SK-N-SH treated with all-trans-retinoic acid at 6 μM for 48 hours (cell line): ENCODE results near the gene CCDC183.
A peak's percentile ranks its signal among the peaks of the same experiment; 100 is the strongest.
"Not testable (repeated sequence)": the region's sequence is repeated elsewhere in the genome, so short reads cannot be mapped to it uniquely, and the experiment has no call there.

Experiments used
- ATAC-seq: fragments of 200-7000 bp; cut with Tn5 transposase; 3 replicates; pipeline ENCODE4 v1.9.1; 2020; ENCODE audit warnings: mild to moderate bottlenecking, moderate library complexity
- ARNTL ChIP-seq: fragments of 450-650 bp; formaldehyde crosslinking; IDR thresholded peaks from 2 replicates; pipeline ENCODE4 v1.5.0; 2020; ENCODE audit warnings: low read depth, mild to moderate bottlenecking, moderate library complexity, borderline replicate concordance
- BACH2 ChIP-seq: fragments of 250-450 bp; sonication (Bioruptor Pico); IDR thresholded peaks from 2 replicates; pipeline ENCODE4 v1.9.0; 2021; ENCODE audit warnings: mild to moderate bottlenecking, borderline replicate concordance
- CSDC2 ChIP-seq: fragments of 250-450 bp; sonication (Bioruptor Pico); IDR thresholded peaks from 2 replicates; pipeline ENCODE4 v1.5.0; 2020; ENCODE audit warnings: mild to moderate bottlenecking, moderate library complexity
- ESRRG ChIP-seq: fragments of 250-450 bp; sonication (Bioruptor Pico); IDR thresholded peaks from 2 replicates; pipeline ENCODE4 v1.6.1; 2021; ENCODE audit warnings: mild to moderate bottlenecking
- GLIS3 ChIP-seq: fragments of 250-450 bp; sonication (Bioruptor Pico); IDR thresholded peaks from 2 replicates; pipeline ENCODE4 v1.5.0; 2020; ENCODE audit warnings: mild to moderate bottlenecking, moderate library complexity
- ISL1 ChIP-seq: fragments of 250-450 bp; sonication (Bioruptor Pico); IDR thresholded peaks from 2 replicates; pipeline ENCODE4 v2.1.2; 2022; ENCODE audit warnings: mild to moderate bottlenecking, moderate library complexity
- OSR1 ChIP-seq: fragments of 250-450 bp; sonication (Bioruptor Pico); IDR thresholded peaks from 2 replicates; pipeline ENCODE4 v1.8.0; 2022; ENCODE audit warnings: moderate library complexity, mild to moderate bottlenecking, inconsistent platforms
- RARB ChIP-seq: fragments of 250-450 bp; sonication (Bioruptor Pico); IDR thresholded peaks from 2 replicates; pipeline ENCODE4 v1.8.0; 2021; ENCODE audit warnings: mild to moderate bottlenecking, moderate library complexity
- SNAI2 ChIP-seq: fragments of 250-450 bp; sonication (Bioruptor Pico); IDR thresholded peaks from 2 replicates; pipeline ENCODE4 v1.5.0; 2020; ENCODE audit warnings: mild to moderate bottlenecking, moderate library complexity
- TCF4 ChIP-seq: fragments of 250-450 bp; sonication (Bioruptor Pico); IDR thresholded peaks from 2 replicates; pipeline ENCODE4 v1.8.0; 2021; ENCODE audit warnings: mild to moderate bottlenecking, moderate library complexity, borderline replicate concordance
- TOX ChIP-seq: fragments of 250-450 bp; sonication (Bioruptor Pico); IDR thresholded peaks from 2 replicates; pipeline ENCODE4 v1.8.0; 2021; ENCODE audit warnings: mild to moderate bottlenecking, moderate library complexity, borderline replicate concordance
- ZFP3 ChIP-seq: fragments of 250-450 bp; sonication (Bioruptor Pico); IDR thresholded peaks from 2 replicates; pipeline ENCODE4 v1.5.0; 2020; ENCODE audit warnings: mild to moderate bottlenecking, moderate library complexity
- ZFP30 ChIP-seq: fragments of 450-650 bp; formaldehyde crosslinking; IDR thresholded peaks from 2 replicates; pipeline ENCODE4 v1.5.0; 2022; ENCODE audit warnings: mild to moderate bottlenecking, moderate library complexity
- ZNF565 ChIP-seq: fragments of 450-650 bp; formaldehyde crosslinking; conservative IDR thresholded peaks from 2 replicates; pipeline ENCODE4 v1.5.0; 2020; ENCODE audit warnings: low read depth, mild to moderate bottlenecking, moderate library complexity
- ZNF70 ChIP-seq: fragments of 450-650 bp; formaldehyde crosslinking; IDR thresholded peaks from 2 replicates; pipeline ENCODE4 v1.5.0; 2020; ENCODE audit warnings: mild to moderate bottlenecking, moderate library complexity
- ZNF8 ChIP-seq: fragments of 450-650 bp; formaldehyde crosslinking; IDR thresholded peaks from 2 replicates; pipeline ENCODE4 v1.5.0; 2020; ENCODE audit warnings: mild to moderate bottlenecking, moderate library complexity
- TF ChIP-seq, protein P1 (sequence below): fragments of 250-450 bp; sonication (Bioruptor Pico); IDR thresholded peaks from 2 replicates; pipeline ENCODE4 v1.8.0; 2021; ENCODE audit warnings: low read depth, mild to moderate bottlenecking, moderate library complexity, borderline replicate concordance
- TF ChIP-seq, protein P2 (sequence below): fragments of 250-450 bp; sonication (Bioruptor Pico); IDR thresholded peaks from 2 replicates; pipeline ENCODE4 v1.5.1; 2020; ENCODE audit warnings: low read depth, mild to moderate bottlenecking, moderate library complexity
- TF ChIP-seq, protein P3 (sequence below): fragments of 250-450 bp; sonication (Bioruptor Pico); IDR thresholded peaks from 2 replicates; pipeline ENCODE4 v1.8.0; 2020; ENCODE audit warnings: mild to moderate bottlenecking, moderate library complexity, borderline replicate concordance
- TF ChIP-seq, protein P4 (sequence below): fragments of 250-450 bp; sonication (Bioruptor Pico); IDR thresholded peaks from 2 replicates; pipeline ENCODE4 v1.5.0; 2020; ENCODE audit warnings: mild to moderate bottlenecking, moderate library complexity

Gene CCDC183

DNA sequence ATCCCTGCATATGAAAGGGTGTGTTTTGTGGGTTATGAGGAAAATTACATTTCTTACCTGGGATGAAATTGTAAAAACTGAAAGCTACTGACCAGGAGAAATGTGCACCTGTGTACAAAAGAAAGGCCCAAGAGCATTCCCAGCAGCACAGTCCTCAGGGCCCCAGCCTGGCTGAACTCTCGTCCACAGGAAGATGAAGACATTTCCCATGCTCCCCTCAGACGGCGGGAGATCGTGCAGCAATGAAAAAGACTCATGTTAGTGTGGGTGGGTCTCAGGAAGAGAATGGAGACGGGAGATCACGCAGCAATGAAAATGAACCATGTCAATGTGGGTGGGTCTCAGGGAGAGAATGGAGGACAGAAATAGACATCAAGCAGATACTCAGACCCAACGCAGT, 19.2 kb upstream of the CCDC183 start (continued):
- no peak for TF ChIP-seq ZFP30
- TF ChIP-seq OSR1 (CRISPR knock-in tag), result no peak
- no peak for TF ChIP-seq SNAI2
- no peak for TF ChIP-seq ESRRG (CRISPR knock-in tag)
- TF ChIP-seq, all 23 proteins: peak for 0

DNA sequence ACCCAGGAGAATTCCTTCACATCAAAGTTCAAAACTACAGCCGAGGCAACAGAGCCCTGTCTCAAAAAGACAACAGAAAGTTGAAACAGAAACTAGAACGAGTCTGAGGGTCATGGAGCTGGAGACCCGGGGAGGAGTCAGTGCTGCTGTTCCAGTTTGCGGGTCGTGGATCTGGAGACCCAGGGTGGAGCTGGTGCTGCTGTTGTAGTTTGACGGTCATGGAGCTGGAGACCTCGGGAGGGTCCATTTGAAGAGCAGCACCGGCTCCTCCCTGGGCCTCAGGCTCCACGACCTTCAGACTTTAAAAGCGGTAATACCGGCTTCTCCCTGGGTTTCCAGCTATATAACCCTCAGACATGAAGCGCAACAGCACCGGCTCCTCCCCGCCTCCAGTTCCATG, 18.8 kb upstream of the CCDC183 start:
- TF ChIP-seq BACH2 (CRISPR knock-in tag) (no peak), GLIS3 (CRISPR knock-in tag) (no peak), ZFP30 (no peak), TCF4 (CRISPR knock-in tag) (no peak), ZFP3 (CRISPR knock-in tag) (no peak), ARNTL (CRISPR knock-in tag) (no peak)
- no peak for ATAC-seq

DNA sequence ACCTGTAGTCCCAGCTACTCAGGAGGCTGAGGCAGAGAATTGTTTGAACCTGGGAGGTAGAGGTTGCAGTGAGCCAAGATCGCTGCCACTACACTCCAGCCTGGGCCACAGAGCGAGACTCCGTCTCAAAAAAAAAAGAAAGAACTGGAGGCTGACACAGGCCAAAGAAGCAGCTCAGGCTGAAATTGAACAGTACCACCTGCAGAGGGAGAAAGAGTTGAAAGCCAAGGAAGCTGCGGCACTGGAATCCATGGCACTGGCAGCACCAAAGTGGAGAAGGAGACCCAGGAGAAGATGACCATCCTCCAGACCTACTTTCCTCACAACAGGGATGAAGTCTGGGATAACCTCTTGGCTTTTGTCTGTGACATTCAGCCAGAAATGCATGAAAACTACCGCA, 16.3 kb upstream of the CCDC183 start:
- ATAC-seq, result peak; percentile 76
- TF ChIP-seq ZNF70 (no peak), GLIS3 (CRISPR knock-in tag) (no peak), ARNTL (CRISPR knock-in tag) (no peak), ZFP3 (CRISPR knock-in tag) (no peak), BACH2 (CRISPR knock-in tag) (no peak), ZFP30 (no peak), CSDC2 (CRISPR knock-in tag) (no peak), TOX (no peak)
- TF ChIP-seq, protein P1, sequence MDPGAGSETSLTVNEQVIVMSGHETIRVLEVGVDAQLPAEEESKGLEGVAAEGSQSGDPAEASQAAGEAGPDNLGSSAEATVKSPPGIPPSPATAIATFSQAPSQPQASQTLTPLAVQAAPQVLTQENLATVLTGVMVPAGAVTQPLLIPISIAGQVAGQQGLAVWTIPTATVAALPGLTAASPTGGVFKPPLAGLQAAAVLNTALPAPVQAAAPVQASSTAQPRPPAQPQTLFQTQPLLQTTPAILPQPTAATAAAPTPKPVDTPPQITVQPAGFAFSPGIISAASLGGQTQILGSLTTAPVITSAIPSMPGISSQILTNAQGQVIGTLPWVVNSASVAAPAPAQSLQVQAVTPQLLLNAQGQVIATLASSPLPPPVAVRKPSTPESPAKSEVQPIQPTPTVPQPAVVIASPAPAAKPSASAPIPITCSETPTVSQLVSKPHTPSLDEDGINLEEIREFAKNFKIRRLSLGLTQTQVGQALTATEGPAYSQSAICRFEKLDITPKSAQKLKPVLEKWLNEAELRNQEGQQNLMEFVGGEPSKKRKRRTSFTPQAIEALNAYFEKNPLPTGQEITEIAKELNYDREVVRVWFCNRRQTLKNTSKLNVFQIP (CRISPR knock-in tag), result no peak
- TF ChIP-seq, protein P2, sequence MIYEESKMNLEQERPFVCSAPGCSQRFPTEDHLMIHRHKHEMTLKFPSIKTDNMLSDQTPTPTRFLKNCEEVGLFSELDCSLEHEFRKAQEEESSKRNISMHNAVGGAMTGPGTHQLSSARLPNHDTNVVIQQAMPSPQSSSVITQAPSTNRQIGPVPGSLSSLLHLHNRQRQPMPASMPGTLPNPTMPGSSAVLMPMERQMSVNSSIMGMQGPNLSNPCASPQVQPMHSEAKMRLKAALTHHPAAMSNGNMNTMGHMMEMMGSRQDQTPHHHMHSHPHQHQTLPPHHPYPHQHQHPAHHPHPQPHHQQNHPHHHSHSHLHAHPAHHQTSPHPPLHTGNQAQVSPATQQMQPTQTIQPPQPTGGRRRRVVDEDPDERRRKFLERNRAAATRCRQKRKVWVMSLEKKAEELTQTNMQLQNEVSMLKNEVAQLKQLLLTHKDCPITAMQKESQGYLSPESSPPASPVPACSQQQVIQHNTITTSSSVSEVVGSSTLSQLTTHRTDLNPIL (CRISPR knock-in tag), result no peak

DNA sequence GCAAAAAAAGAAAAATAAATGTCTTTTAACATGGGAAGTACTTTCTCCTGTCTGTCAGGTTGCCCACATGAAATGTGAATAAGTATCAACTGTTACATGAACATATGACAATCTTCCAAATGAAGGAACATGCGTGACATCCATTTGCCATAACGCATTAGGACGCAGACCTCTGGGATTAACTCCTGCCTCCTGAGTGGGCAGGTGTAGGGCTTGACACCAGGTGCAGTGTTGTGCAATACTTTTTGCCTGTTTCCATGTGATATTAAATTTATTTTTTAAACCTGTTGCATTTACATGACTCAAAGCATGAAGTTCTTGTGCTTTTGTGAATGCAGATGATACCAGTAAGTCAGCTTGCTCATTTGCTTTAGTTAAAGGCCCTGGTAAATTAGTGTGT, 13.7 kb upstream of the CCDC183 start:
- no peak for TF ChIP-seq ZNF8 (CRISPR knock-in tag)
- TF ChIP-seq RARB, result no peak
- no peak for TF ChIP-seq ISL1 (CRISPR knock-in tag)
- TF ChIP-seq ZNF565 (CRISPR knock-in tag), result no peak
- TF ChIP-seq, protein P3, sequence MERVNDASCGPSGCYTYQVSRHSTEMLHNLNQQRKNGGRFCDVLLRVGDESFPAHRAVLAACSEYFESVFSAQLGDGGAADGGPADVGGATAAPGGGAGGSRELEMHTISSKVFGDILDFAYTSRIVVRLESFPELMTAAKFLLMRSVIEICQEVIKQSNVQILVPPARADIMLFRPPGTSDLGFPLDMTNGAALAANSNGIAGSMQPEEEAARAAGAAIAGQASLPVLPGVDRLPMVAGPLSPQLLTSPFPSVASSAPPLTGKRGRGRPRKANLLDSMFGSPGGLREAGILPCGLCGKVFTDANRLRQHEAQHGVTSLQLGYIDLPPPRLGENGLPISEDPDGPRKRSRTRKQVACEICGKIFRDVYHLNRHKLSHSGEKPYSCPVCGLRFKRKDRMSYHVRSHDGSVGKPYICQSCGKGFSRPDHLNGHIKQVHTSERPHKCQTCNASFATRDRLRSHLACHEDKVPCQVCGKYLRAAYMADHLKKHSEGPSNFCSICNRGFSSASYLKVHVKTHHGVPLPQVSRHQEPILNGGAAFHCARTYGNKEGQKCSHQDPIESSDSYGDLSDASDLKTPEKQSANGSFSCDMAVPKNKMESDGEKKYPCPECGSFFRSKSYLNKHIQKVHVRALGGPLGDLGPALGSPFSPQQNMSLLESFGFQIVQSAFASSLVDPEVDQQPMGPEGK (CRISPR knock-in tag), result no peak
- no peak for TF ChIP-seq CSDC2 (CRISPR knock-in tag)
- TF ChIP-seq TOX, result no peak
- no peak for TF ChIP-seq SNAI2
- no peak for TF ChIP-seq GLIS3 (CRISPR knock-in tag)
- ATAC-seq, result no peak

DNA sequence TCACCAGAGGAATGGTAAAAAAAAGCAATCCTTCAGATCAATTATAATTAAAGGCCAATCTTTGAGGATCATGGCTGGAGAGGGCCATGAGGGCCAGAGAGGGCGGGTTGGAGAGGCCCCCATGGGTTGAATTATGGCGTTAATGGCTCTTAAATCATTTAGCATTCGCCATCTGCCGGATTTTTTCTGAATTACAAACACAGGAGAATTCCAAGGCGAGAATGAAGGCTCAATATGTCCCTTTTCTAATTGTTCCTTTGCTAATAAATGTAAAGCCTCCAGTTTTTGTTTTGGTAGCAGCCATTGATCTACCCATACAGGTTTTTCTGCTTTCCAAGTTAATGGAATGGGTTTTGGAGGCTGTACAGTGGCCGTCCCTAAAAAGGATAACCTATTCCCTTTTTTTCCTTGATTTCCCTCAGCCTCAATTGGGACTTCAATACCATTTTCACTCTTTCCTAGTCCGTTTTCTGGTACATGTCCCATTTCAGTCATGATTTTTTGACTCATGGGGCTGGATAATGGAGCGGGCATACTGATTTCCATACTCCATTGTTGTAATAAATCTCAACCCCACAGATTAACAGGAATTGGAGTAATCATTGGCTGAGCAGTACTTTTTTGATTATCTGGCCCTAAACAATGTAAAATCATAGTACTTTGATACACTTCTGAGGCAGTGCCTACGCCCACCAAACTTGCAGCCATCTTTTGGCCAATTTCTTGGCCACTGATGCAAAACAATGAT, 11.7 kb upstream of the CCDC183 start:
- peak; percentile 30; the same call in 1 of the 3 replicates for ATAC-seq
- TF ChIP-seq ZNF70 (no peak), ZFP3 (CRISPR knock-in tag) (no peak)
- TF ChIP-seq, all 23 proteins: peak for 0

DNA sequence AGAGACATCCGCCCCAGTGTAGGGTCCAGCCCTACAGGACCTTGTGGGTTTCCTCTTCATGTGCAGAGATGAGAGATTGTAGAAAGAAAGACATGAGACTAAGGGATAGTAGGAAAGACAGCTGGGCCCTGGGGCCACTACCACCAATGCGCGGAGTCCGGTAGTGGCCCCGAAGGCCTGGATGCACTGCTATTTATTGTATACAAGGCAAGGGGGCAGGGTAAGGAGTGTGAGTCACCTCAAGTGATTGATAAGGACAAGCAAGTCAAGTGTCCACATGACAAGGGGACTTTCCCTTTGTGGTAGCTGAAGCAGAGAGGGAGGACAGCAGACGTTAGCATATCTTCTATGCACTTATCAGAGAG, 11.2 kb upstream of the CCDC183 start:
- ATAC-seq, result no peak
- no peak for TF ChIP-seq CSDC2 (CRISPR knock-in tag)
- TF ChIP-seq ARNTL (CRISPR knock-in tag), result no peak
- no peak for TF ChIP-seq GLIS3 (CRISPR knock-in tag)
- no peak for TF ChIP-seq SNAI2
- TF ChIP-seq, protein P4, sequence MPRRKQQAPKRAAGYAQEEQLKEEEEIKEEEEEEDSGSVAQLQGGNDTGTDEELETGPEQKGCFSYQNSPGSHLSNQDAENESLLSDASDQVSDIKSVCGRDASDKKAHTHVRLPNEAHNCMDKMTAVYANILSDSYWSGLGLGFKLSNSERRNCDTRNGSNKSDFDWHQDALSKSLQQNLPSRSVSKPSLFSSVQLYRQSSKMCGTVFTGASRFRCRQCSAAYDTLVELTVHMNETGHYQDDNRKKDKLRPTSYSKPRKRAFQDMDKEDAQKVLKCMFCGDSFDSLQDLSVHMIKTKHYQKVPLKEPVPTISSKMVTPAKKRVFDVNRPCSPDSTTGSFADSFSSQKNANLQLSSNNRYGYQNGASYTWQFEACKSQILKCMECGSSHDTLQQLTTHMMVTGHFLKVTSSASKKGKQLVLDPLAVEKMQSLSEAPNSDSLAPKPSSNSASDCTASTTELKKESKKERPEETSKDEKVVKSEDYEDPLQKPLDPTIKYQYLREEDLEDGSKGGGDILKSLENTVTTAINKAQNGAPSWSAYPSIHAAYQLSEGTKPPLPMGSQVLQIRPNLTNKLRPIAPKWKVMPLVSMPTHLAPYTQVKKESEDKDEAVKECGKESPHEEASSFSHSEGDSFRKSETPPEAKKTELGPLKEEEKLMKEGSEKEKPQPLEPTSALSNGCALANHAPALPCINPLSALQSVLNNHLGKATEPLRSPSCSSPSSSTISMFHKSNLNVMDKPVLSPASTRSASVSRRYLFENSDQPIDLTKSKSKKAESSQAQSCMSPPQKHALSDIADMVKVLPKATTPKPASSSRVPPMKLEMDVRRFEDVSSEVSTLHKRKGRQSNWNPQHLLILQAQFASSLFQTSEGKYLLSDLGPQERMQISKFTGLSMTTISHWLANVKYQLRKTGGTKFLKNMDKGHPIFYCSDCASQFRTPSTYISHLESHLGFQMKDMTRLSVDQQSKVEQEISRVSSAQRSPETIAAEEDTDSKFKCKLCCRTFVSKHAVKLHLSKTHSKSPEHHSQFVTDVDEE (CRISPR knock-in tag), result no peak
- TF ChIP-seq, protein P1 (CRISPR knock-in tag), result no peak
- no peak for TF ChIP-seq ZFP30
- TF ChIP-seq, all 23 proteins: peak for 0

DNA sequence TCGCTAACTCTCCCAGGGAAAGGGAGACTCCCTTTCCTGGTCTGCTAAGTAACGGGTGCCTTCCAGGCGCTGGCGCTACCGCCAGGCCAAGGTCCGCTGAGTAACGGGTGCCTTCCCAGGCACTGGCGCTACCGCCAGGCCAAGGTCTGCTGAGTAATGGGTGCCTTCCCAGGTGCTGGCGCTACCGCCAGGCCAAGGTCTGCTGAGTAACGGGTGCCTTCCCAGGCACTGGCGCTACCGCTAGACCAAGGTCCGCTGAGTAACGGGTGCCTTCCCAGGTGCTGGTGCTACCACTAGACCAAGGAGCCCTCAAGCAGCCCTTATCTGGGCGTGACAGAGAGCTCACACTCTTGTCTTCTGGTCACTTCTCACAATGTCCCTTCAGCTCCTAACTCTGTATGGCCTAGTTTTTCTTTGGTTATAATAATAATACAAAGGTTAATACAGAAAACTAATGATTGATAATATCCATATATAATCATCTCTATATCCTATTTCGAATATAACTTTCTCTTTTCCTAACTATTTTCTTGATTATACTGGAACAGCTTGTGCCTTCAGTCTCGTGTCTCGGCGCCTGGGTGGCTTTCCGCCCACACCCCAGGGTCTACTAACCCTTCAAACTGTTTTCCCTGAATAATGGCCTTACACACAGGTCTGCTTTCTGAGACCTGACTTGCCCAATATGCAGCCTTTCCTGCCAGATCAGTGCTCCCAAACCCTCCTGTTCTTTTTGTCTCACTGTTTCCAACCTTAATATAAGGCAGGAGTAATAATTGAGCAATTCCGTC, 10.4 kb upstream of the CCDC183 start:
- ATAC-seq, result not testable (repeated sequence)
